ENCODE results near the gene AKR1C1. TPM values are rescaled to one million over a fixed set of nuclear protein-coding genes. Genes with fewer than 3 reads are reported as not detected.
A peak's percentile ranks its signal among the peaks of the same experiment; 100 is the strongest.
"Not testable (repeated sequence)": the region's sequence is repeated elsewhere in the genome, so short reads cannot be mapped to it uniquely, and the experiment has no call there.

AKR1C1 gene
- total and polyA plus RNA-seq, 9 of the 15 experiments (the other 6 are each of a cell fraction or from before 2014, with no cell fraction given): 43.5 to 180 (median 82.4) TPM

GRCh38 chr10:4951512-4952162 lies 11.6 kb upstream of the AKR1C1 start:
- H3K9me3 ChIP-seq (replicated peaks; ENCODE audit: control insufficient read depth, insufficient read depth, low read depth, low read length); H3K4me3 ChIP-seq; H3K27me3 ChIP-seq (ENCODE audit: control insufficient read depth in 2 of 2, insufficient read depth in 2 of 2, low read length in 2 of 2); in situ Hi-C loops (cut with MboI); intact Hi-C loops (cut with micrococcal nuclease); H3K27ac ChIP-seq (ENCODE audit: extremely low read depth, low read depth, low read length); CTCF ChIA-PET (ENCODE audit: low intra/inter-chr PET ratio); DNase-seq (ENCODE audit: extremely low read depth in 1 of 4, low spot score in 3 of 4); FAIRE-seq; H3K79me2 ChIP-seq (ENCODE audit: control insufficient read depth, insufficient read depth, low read length); H3K4me1 ChIP-seq (replicated peaks in 1 of 2; ENCODE audit: control insufficient read depth in 2 of 2, insufficient read depth in 2 of 2, low read length in 2 of 2); H3K9me1 ChIP-seq (ENCODE audit: control insufficient read depth, insufficient read depth, low read length); H3K4me2 ChIP-seq (ENCODE audit: insufficient read depth, low read length); H3K9ac ChIP-seq (ENCODE audit: insufficient read depth in 1 of 2, low read depth in 2 of 2, low read length in 2 of 2); ATAC-seq; H2AFZ ChIP-seq (ENCODE audit: low read depth, low read length); H4K20me1 ChIP-seq (replicated peaks; ENCODE audit: control insufficient read depth, insufficient read depth, low read length); BruUV-seq (replicated peaks); H3K36me3 ChIP-seq (ENCODE audit: control insufficient read depth, insufficient read depth, low read length): not testable (repeated sequence)
- POLR2A ChIA-PET: interaction anchor here (1.0 kb wide), 1 partner anchor 19 kb away, joined by 3 read pairs; no protein-coding TSS in a partner anchor
- WGBS (ENCODE audit: insufficient coverage, low coverage, missing lambda C conversion rate): 26% methylated on average over 3 of the region's 5 CpGs

DNA sequence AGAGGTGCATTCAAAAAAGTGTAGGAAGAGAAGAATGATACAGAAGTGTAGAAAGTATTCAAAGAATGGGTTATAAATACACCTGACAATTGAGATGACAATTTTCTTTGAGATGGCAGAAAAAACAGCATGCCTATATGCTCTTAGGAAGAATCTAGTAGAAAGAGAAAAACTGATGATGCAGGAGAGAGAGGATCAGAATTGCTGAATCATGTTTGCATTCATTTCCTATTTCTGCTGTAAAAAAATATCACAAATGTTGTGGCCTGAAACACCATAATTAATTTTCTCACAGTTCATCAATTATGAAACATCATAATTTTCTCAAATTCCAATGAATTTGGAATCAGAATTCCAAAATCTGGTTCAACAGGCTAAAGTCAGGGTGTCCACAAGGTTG lies 9.8 kb upstream of the AKR1C1 start:
- H3K9ac ChIP-seq (ENCODE audit: insufficient read depth in 1 of 2, low read depth in 2 of 2, low read length in 2 of 2): no peak overlapping the region
- no peak overlapping the region for H3K27ac ChIP-seq (ENCODE audit: extremely low read depth, low read depth, low read length)
- H3K79me2 ChIP-seq (ENCODE audit: control insufficient read depth, insufficient read depth, low read length): no peaks in the 10 kb centered on the region
- no peaks in the 10 kb centered on the region for H3K9me1 ChIP-seq (ENCODE audit: control insufficient read depth, insufficient read depth, low read length)
- H3K9me3 ChIP-seq (replicated peaks; ENCODE audit: control insufficient read depth, insufficient read depth, low read depth, low read length): no peaks in the 10 kb centered on the region
- no TSS peak for BruUV-seq (replicated peaks)
- ChIA-PET POLR2A (no interaction called here), CTCF (ENCODE audit: low intra/inter-chr PET ratio) (no interaction called here)
- ATAC-seq (no peak), FAIRE-seq (peak; percentile 63), DNase-seq (ENCODE audit: extremely low read depth in 1 of 4, low spot score in 3 of 4) (no peak)
- H3K4me1 ChIP-seq (replicated peaks in 1 of 2; ENCODE audit: control insufficient read depth in 2 of 2, insufficient read depth in 2 of 2, low read length in 2 of 2): peaks cover 0 to 2% of the 10 kb centered on the region in 2 experiments; a peak in 2 of 5 replicates
- no peaks in the 10 kb centered on the region for H3K27me3 ChIP-seq (ENCODE audit: control insufficient read depth in 2 of 2, insufficient read depth in 2 of 2, low read length in 2 of 2)
- no peak overlapping the region for H3K4me3 ChIP-seq
- H3K36me3 ChIP-seq (ENCODE audit: control insufficient read depth, insufficient read depth, low read length): no peaks in the 10 kb centered on the region
- no peaks in the 10 kb centered on the region for H4K20me1 ChIP-seq (replicated peaks; ENCODE audit: control insufficient read depth, insufficient read depth, low read length)
- H2AFZ ChIP-seq (ENCODE audit: low read depth, low read length): peak overlapping the region; percentile 3; the same call in 1 of the 2 replicates
- no peak overlapping the region for H3K4me2 ChIP-seq (ENCODE audit: insufficient read depth, low read length)
- in situ Hi-C loops (cut with MboI) (no loop called here), intact Hi-C loops (cut with micrococcal nuclease) (no loop called here)
- TF ChIP-seq NCOR1 (IDR thresholded peaks at IDR 0.05) (0 out of 2 replicates have a peak, but pooled peaks have one; percentile 8), NFE2L1 (tag; IDR thresholded peaks at IDR 0.05; ENCODE audit: borderline replicate concordance, low read depth) (peak; percentile 58; the same call in 1 of the 2 replicates), ZNF592 (IDR thresholded peaks at IDR 0.05) (peak; percentile 56; the same call in 1 of the 2 replicates), BACH1 (tag; IDR thresholded peaks at IDR 0.05) (peak; percentile 76; the same call in 1 of the 2 replicates), PHB2 (IDR thresholded peaks at IDR 0.05; ENCODE audit: low read depth) (no peak), ZNF316 (IDR thresholded peaks at IDR 0.05) (peak; percentile 98), NFE2 (IDR thresholded peaks at IDR 0.05; ENCODE audit: low read depth) (peak; percentile 90), ARID1B (IDR thresholded peaks at IDR 0.05) (peak; percentile 30; the same call in 1 of the 2 replicates), SMARCA4 (IDR thresholded peaks at IDR 0.05) (0 out of 2 replicates have a peak, but pooled peaks have one; percentile 39), MAFK (IDR thresholded peaks at IDR 0.05; ENCODE audit: low read length) (peak; percentile 82), ZNF134 (CRISPR knock-in tag; conservative IDR thresholded peaks at IDR 0.05) (no peak)
- TF ChIP-seq, protein P1, sequence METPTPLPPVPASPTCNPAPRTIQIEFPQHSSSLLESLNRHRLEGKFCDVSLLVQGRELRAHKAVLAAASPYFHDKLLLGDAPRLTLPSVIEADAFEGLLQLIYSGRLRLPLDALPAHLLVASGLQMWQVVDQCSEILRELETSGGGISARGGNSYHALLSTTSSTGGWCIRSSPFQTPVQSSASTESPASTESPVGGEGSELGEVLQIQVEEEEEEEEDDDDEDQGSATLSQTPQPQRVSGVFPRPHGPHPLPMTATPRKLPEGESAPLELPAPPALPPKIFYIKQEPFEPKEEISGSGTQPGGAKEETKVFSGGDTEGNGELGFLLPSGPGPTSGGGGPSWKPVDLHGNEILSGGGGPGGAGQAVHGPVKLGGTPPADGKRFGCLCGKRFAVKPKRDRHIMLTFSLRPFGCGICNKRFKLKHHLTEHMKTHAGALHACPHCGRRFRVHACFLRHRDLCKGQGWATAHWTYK (CRISPR knock-in tag; IDR thresholded peaks at IDR 0.05): no peak
